Loucy (cell line): ENCODE data around the gene MUC5B.

Experiments
- CTCF ChIP-seq: fragments of 200-600 bp; sonication (generic); conservative IDR thresholded peaks from 2 replicates; pipeline ENCODE4 v1.5.1; 2014; ENCODE audit warnings: mild to moderate bottlenecking, antibody characterized with exemption, low read length
- EZH2phosphoT487 ChIP-seq: fragments of 200-600 bp; IDR thresholded peaks from 2 replicates; pipeline ENCODE4 v1.6.1; 2018; ENCODE audit warnings: antibody characterized with exemption, mild to moderate bottlenecking, moderate library complexity, borderline replicate concordance

- TF ChIP-seq EZH2phosphoT487 (no peak), CTCF (no peak)
Observed at GRCh38 chr11:1254086-1254648, 31.3 kb downstream of the MUC5B start.
